ENCODE measurements around the gene IRAG1.

DNA sequence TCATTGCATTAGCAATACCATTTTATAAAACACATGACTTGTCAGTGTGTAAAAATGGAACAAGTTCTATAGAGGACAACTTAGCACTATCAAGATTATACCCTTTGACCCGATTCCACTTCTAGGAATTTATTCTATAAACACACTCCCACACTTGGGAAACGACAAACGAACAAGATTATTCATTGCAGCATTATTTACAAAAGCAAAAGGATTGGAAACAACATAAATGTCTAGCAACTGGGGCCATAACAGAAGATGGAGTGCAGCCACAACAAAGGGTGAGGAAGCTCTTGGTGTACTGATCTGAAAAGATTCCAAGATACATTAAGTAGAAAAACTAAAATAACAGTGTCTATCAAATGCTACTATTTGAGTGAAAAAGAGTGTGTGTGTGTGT is 2.3 kb upstream of the IRAG1 start:
- no peak for TF ChIP-seq POLR2A (IDR thresholded peaks at IDR 0.05)
- TF ChIP-seq, protein P1, sequence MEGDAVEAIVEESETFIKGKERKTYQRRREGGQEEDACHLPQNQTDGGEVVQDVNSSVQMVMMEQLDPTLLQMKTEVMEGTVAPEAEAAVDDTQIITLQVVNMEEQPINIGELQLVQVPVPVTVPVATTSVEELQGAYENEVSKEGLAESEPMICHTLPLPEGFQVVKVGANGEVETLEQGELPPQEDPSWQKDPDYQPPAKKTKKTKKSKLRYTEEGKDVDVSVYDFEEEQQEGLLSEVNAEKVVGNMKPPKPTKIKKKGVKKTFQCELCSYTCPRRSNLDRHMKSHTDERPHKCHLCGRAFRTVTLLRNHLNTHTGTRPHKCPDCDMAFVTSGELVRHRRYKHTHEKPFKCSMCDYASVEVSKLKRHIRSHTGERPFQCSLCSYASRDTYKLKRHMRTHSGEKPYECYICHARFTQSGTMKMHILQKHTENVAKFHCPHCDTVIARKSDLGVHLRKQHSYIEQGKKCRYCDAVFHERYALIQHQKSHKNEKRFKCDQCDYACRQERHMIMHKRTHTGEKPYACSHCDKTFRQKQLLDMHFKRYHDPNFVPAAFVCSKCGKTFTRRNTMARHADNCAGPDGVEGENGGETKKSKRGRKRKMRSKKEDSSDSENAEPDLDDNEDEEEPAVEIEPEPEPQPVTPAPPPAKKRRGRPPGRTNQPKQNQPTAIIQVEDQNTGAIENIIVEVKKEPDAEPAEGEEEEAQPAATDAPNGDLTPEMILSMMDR (IDR thresholded peaks at IDR 0.05): no peak
